Activated CD8-positive, alpha-beta memory T cell treated with anti-CD3 and anti-CD28 coated beads, Interleukin-2, amount 50 U/mL, for 1 hour (primary cell): ENCODE results near the gene EN1.

Experiments
- DNase-seq: peaks from one replicate; pipeline ENCODE4 v3.0.0-alpha.2; 2020; ENCODE audit errors: extremely low read depth

EN1 gene

GRCh38 chr2:118817469-118817868, 30.0 kb downstream of the EN1 start:
- no peak for DNase-seq

DNA sequence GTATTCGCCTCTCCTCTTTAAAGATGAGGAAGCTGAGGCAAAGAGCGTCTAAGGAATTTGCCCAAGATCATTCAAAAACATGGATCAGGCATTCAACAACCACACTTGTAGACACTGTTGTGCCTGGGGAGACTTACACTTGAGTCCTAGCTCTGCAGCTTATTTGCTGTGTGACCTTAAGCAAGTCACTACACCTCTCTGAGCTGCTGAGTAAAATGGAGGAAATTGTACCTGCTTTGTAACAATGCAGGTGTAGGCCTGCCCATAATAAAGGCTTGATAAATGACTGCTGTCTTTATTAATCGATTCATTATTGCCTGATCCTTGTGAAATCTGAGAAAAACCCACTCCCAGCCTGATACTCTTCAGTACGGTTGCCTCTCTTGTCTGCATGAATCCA, 30.8 kb downstream of the EN1 start:
- no peak for DNase-seq

- no peak for DNase-seq
Measured at GRCh38 chr2:118815731-118816130, 31.7 kb downstream of the EN1 start.

- no peak for DNase-seq
Measured at GRCh38 chr2:118815314-118815713, 32.1 kb downstream of the EN1 start.

- no peak for DNase-seq
Measured at GRCh38 chr2:118814368-118814767, 33.1 kb downstream of the EN1 start.

GRCh38 chr2:118813601-118814339, 33.7 kb downstream of the EN1 start:
- DNase-seq = no peak

DNA sequence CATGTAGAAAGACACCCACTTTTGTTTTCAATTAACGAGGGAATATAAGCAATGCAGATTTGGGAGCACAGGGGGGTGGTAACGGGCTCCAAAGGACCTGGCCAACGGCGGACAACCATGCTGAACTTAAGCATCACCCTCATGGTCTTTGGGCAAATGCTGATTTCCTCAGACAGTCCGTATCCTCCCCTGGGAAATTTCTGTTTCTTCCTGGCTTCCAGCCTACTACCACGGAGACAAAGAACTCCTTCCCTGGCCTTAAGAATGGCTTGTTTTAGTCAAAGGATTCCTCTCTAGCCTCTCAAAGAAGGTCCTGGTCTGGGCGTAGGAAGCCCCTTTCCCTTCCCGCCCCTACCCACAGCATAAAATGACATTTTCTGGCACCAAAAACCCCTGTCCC, 34.3 kb downstream of the EN1 start:
- no peak for DNase-seq

GRCh38 chr2:118812552-118812951, 34.9 kb downstream of the EN1 start:
- DNase-seq = no peak

DNA sequence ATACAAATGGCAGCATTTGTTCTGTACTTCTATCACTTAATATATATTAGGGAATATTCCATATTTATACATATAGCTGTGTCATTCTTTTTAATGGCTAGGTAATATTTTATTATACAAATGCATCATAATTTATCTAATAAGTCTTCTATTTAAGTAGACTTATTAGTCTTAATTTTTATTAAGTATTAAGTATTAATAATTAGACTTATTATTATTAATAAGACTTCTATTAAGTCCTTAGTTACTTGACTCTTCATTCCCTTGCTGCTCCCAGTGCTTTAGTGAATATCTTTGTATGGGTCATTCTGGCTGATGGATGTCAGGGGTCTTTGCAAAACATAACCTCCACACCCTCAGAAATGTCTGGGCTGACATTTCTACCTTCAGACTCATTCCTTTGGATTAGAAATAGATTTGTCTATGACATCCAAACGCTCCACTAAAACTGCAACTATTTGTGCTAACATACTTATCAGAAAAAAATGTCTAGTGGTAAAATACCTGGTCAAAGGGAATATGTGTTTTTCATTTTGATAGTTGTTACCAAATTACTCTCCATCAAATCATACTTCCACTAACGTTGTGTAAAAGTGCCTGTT, 35.8 kb downstream of the EN1 start:
- DNase-seq = no peak

DNA sequence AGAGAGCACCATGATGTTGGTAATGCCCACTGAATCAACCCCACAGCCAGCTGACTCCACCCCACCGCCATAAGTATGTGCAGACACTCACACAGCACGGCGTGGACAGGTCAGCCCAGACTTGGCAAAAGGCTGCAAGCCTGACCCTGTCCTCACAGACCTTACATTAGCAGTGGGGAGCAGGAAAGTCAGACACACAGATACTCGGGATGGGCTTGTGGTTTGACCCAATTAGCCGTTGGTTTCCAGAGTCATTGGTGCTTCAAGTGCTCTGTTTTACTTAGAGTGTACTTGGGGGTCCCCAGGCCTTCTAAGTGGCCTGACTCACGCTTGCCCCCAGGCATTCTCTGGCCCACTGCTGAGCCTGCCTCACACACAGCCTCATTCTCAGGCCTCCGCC, 36.7 kb downstream of the EN1 start:
- DNase-seq = no peak

DNA sequence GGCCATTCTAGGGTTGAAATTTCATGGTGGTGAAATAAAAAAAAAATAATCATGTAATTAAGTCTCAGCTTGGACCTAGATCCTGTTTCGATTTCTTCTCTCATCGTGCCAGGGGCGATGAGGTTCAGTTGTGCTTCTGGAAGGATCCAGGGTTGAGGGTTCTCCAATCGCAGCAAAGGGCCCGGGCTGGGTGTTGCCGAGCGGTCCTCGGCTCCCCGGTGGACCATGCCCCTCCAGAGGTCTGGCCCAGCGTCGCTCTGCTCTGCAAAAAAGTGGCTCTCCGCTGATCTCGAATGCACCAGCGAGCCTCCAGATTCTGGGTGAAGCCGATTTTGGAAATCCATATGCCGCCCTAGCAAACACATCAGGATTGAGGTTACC, 39.0 kb downstream of the EN1 start:
- no peak for DNase-seq

GRCh38 chr2:118807668-118808428, 39.6 kb downstream of the EN1 start:
- DNase-seq = no peak

GRCh38 chr2:118806797-118807667, 40.4 kb downstream of the EN1 start:
- no peak for DNase-seq

DNA sequence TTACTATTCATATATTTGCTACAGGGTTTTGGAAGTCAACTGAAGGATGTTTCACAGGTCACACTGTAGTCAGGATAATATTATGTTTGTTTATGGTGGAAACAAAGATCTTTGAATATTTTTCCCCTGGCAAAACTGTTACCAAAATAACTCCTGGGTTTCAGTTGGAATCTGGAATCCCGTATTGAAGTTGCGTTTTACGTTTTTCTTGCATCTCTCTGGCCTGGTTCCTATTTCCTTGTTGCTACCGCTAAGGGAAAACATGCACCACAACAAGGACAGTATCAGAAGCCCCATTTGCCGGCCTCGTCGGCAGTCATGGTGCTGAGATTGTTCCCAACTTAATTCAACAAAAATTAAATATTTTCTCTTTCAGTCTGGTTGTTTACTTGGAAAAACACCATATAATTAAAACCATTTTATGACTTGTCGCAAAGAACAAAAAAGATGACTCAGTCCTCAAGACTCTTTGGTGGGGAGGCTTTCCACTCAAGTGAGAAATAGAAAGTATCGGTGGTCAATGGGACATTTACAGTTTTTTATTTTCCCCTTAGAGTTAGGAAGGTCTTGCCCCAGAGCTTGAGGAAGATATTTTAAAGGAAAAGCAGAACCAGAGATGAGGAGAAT, 42.3 kb downstream of the EN1 start:
- no peak for DNase-seq

- no peak for DNase-seq
Measured at GRCh38 chr2:118803012-118803411, 44.4 kb downstream of the EN1 start.

- no peak for DNase-seq
Measured at GRCh38 chr2:118801151-118801550, 46.3 kb downstream of the EN1 start.

GRCh38 chr2:118800736-118801135, 46.7 kb downstream of the EN1 start:
- DNase-seq = no peak

DNA sequence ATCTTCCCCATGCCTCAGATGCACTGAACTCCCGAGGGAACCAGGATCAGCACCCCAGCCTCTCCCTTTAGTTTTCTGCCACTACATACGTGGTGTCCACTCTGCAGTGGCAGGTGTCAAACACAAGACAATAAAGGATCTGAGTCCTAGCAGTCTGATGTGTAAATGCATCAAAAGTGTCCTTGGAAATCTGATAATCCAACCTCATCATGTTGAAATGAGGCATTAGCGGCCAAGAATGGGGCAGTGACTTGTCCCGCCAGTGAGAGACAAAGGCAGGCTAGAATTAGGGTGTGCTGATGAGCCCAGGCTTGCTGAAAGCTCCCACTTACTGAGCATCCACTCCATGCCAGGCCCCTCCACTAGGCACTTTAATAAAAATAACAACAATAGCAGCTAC, 52.9 kb downstream of the EN1 start:
- no peak for DNase-seq
